Panc1 (cell line): ENCODE results near the gene TMEM82. TPM values are rescaled to one million over a fixed set of nuclear protein-coding genes. Genes with fewer than 3 reads are reported as not detected.

Experiments used
- ATAC-seq: fragments of 200-7000 bp; cut with Tn5 transposase; 2 replicates; pipeline ENCODE4 v1.9.1; 2020; ENCODE audit warnings: mild to moderate bottlenecking, moderate library complexity
- BruUV-seq: library from RNA; stranded (reverse); fragments of 400-500 nt; replicated peaks from 2 replicates; lab custom pipeline; 2021; lab: Mats Ljungman, UMichigan
- CTCF ChIA-PET: fragments of 300-600 bp; sonication (Branson Sonifier 250); formaldehyde crosslinking; loops from one replicate; lab custom pipeline; 2022; ENCODE audit warnings: antibody characterized with exemption; lab: Charles Lee
- POLR2A ChIA-PET: fragments of 300-600 bp; sonication (Branson Sonifier 250); formaldehyde crosslinking; loops from one replicate; lab custom pipeline; 2022; ENCODE audit warnings: antibody characterized with exemption; lab: Charles Lee
- DNase-seq: peaks from one replicate; pipeline ENCODE4 v3.0.0-alpha.2; 2010; ENCODE audit warnings: low read depth, low spot score
- H3K27ac ChIP-seq: 2 replicates; pipeline ENCODE4 v1.5.1; 2011; ENCODE audit warnings: mild to moderate bottlenecking, low read length, inconsistent platforms
- H3K27me3 ChIP-seq: fragments of 200-500 bp; sonication (Bioruptor generic); 2 replicates; pipeline ENCODE4 v1.6.0; 2014; ENCODE audit warnings: low read length, inconsistent platforms; ENCODE audit not compliant: control insufficient read depth, insufficient read depth
- H3K36me3 ChIP-seq: fragments of 200-500 bp; sonication (Bioruptor generic); 2 replicates; pipeline ENCODE4 v1.5.1; 2014; ENCODE audit warnings: inconsistent platforms, mild to moderate bottlenecking, low read length, moderate library complexity; ENCODE audit not compliant: control insufficient read depth, insufficient read depth
- H3K4me1 ChIP-seq: 2 replicates; pipeline ENCODE4 v1.5.1; 2011; ENCODE audit warnings: inconsistent platforms, mild to moderate bottlenecking, low read length, moderate library complexity; ENCODE audit not compliant: control insufficient read depth, insufficient read depth
- H3K4me3 ChIP-seq, 2 experiments: 2 replicates each; pipeline ENCODE4 v1.5.1; 2011 to 2012; ENCODE audit warnings: low read depth in 2 of 2, low read length in 2 of 2, mild to moderate bottlenecking in 2 of 2, inconsistent platforms in 1 of 2, moderate library complexity in 1 of 2
- H3K9me3 ChIP-seq: fragments of 200-500 bp; sonication (Bioruptor generic); 2 replicates; pipeline ENCODE4 v1.5.1; 2014; ENCODE audit warnings: low read depth, mild to moderate bottlenecking, inconsistent platforms, low read length, moderate library complexity; ENCODE audit not compliant: control insufficient read depth, insufficient read depth
- CTCF ChIP-seq: fragments of 450-650 bp; IDR thresholded peaks from 2 replicates; pipeline ENCODE4 v1.5.1; 2017; ENCODE audit warnings: mild to moderate bottlenecking
- POLR2AphosphoS5 ChIP-seq: IDR thresholded peaks from 2 replicates; pipeline ENCODE4 v1.6.1; 2012; ENCODE audit warnings: mild to moderate bottlenecking, low read depth, low read length, moderate library complexity
- REST ChIP-seq, 2 experiments: IDR thresholded peaks; 2 replicates each; pipeline ENCODE4 v1.6.1; 2011 to 2012; ENCODE audit warnings: low read depth in 2 of 2, control low read depth in 1 of 2, low read length in 1 of 2, mild to moderate bottlenecking in 1 of 2, moderate library complexity in 1 of 2; ENCODE audit not compliant: insufficient read depth in 1 of 2
- SIN3A ChIP-seq: IDR thresholded peaks from 2 replicates; pipeline ENCODE4 v1.6.1; 2012; ENCODE audit warnings: low read depth, mild to moderate bottlenecking, low read length, moderate library complexity, borderline replicate concordance; ENCODE audit not compliant: insufficient read depth
- TCF7L2 ChIP-seq: IDR thresholded peaks from 2 replicates; pipeline ENCODE4 v1.6.1; 2011; ENCODE audit warnings: mild to moderate bottlenecking, low read depth, low read length, inconsistent platforms
- in situ Hi-C: cut with HindIII; loops from 2 replicates; pipeline ENCODE4 v1.10.0; 2016; ENCODE audit warnings: low sequenced_read_pairs, low pct_unique_long_range_greater_than_20kb
- intact Hi-C: fragments of 100-400 bp; cut with micrococcal nuclease; formaldehyde crosslinking; loops from one replicate; pipeline ENCODE4 v1.10.0; 2022; ENCODE audit not compliant: unreplicated experiment
- total RNA-seq: library from RNA; stranded (reverse); gene quantifications from one replicate; pipeline ENCODE4 v1.2.1, GENCODE V29; 2021; ENCODE audit not compliant: unreplicated experiment

The TMEM82 gene
- total RNA-seq, 1 experiment from 2014 or later: not detected

GRCh38 chr1:15727866-15728534 is 14.3 kb upstream of the TMEM82 start:
- TF ChIP-seq POLR2AphosphoS5 (no peak), REST (IDR thresholded peaks at IDR 0.05; ENCODE audit: insufficient read depth in 1 of 2, low read depth in 2 of 2, low read length in 1 of 2) (no peak), CTCF (no peak)
- in situ Hi-C loops (no loop called here), intact Hi-C loops (no loop called here)
- no peak overlapping the region for H3K4me3 ChIP-seq
- no peaks in the 10 kb centered on the region for H3K4me1 ChIP-seq
- DNase-seq (no peak), ATAC-seq (no peak)
- H3K9me3 ChIP-seq: no peaks in the 10 kb centered on the region
- no TSS peak for BruUV-seq
- CTCF ChIA-PET: interaction anchor here (1.1 kb wide), 1 partner anchor 11 kb away, joined by 3 read pairs; no protein-coding TSS in a partner anchor
- no peaks in the 10 kb centered on the region for H3K36me3 ChIP-seq
- H3K27me3 ChIP-seq: no peaks in the 10 kb centered on the region
- POLR2A ChIA-PET: no interaction called here
- no peak overlapping the region for H3K27ac ChIP-seq

GRCh38 chr1:15728937-15729657 is 13.2 kb upstream of the TMEM82 start:
- Histone ChIP-seq H3K9me3 (no peaks in the 10 kb centered on the region), H3K4me3 (no peak overlapping the region), H3K27ac (no peak overlapping the region), H3K27me3 (no peaks in the 10 kb centered on the region), H3K4me1 (no peaks in the 10 kb centered on the region), H3K36me3 (no peaks in the 10 kb centered on the region)
- DNase-seq (no peak), ATAC-seq (no peak)
- no peak for TF ChIP-seq CTCF
- no peak for TF ChIP-seq TCF7L2
- TF ChIP-seq SIN3A: no peak
- no peak for TF ChIP-seq REST (IDR thresholded peaks at IDR 0.05; ENCODE audit: insufficient read depth in 1 of 2, low read depth in 2 of 2, low read length in 1 of 2)
- TF ChIP-seq POLR2AphosphoS5: no peak
- intact Hi-C loops: no loop called here
- ChIA-PET CTCF (no interaction called here), POLR2A (no interaction called here)
- no TSS peak for BruUV-seq
- in situ Hi-C loops: no loop called here
